DMS 273 (cell line): ENCODE data around the gene STX12.
"Not testable (repeated sequence)": the region's sequence is repeated elsewhere in the genome, so short reads cannot be mapped to it uniquely, and the experiment has no call there.

ENCODE experiments used
- DNase-seq: peaks from one replicate; lab custom pipeline; 2025; ENCODE audit not compliant: unreplicated experiment; lab: John Stamatoyannopoulos, UW

STX12 gene

GRCh38 chr1:27774654-27775053, 1.6 kb downstream of the STX12 start:
- no peak for DNase-seq

- not testable (repeated sequence) for DNase-seq
These were observed 2.3 kb downstream of the STX12 start for GRCh38 chr1:27775336-27775735.

GRCh38 chr1:27776276-27776675, 3.3 kb downstream of the STX12 start:
- DNase-seq: not testable (repeated sequence)

GRCh38 chr1:27778056-27778455, 5.0 kb downstream of the STX12 start:
- no peak for DNase-seq

GRCh38 chr1:27779122-27779521, 6.1 kb downstream of the STX12 start:
- no peak for DNase-seq

GRCh38 chr1:27782950-27783349, 9.9 kb downstream of the STX12 start:
- DNase-seq: no peak

- DNase-seq: no peak
These were observed 11.7 kb downstream of the STX12 start for GRCh38 chr1:27784700-27785099.

GRCh38 chr1:27785781-27786455, 12.9 kb downstream of the STX12 start:
- DNase-seq: no peak

GRCh38 chr1:27787895-27788294, 14.9 kb downstream of the STX12 start:
- DNase-seq: peak; percentile 12

GRCh38 chr1:27789540-27790041, 16.6 kb downstream of the STX12 start:
- peak; percentile 13 for DNase-seq

GRCh38 chr1:27790270-27790669, 17.3 kb downstream of the STX12 start:
- not testable (repeated sequence) for DNase-seq

GRCh38 chr1:27795601-27796000, 22.6 kb downstream of the STX12 start:
- DNase-seq: no peak

- DNase-seq: no peak
These were observed 31.8 kb downstream of the STX12 start for GRCh38 chr1:27804791-27805190.

GRCh38 chr1:27806758-27807157, 33.7 kb downstream of the STX12 start:
- DNase-seq: no peak

- DNase-seq: no peak
These were observed 34.4 kb downstream of the STX12 start for GRCh38 chr1:27807385-27807784.

- DNase-seq: not testable (repeated sequence)
These were observed 35.1 kb downstream of the STX12 start for GRCh38 chr1:27808131-27808530.

GRCh38 chr1:27809883-27810282, 36.9 kb downstream of the STX12 start:
- DNase-seq: no peak

- no peak for DNase-seq
These were observed 38.9 kb downstream of the STX12 start for GRCh38 chr1:27811741-27812500.

GRCh38 chr1:27816921-27817630, 44.1 kb downstream of the STX12 start:
- no peak for DNase-seq

GRCh38 chr1:27821761-27822315, 48.8 kb downstream of the STX12 start:
- DNase-seq: no peak

- no peak for DNase-seq
These were observed 50.8 kb downstream of the STX12 start for GRCh38 chr1:27823784-27824183.
